Hematopoietic multipotent progenitor cell (in vitro differentiated cells): ENCODE data around the gene FMO5. TPM values are rescaled to one million over a fixed set of nuclear protein-coding genes. Genes with fewer than 3 reads are reported as not detected.
"Not testable (repeated sequence)": the region's sequence is repeated elsewhere in the genome, so short reads cannot be mapped to it uniquely, and the experiment has no call there.

Source experiments
- DNase-seq, 3 donors: peaks; one replicate each; pipeline ENCODE4 v3.0.0-alpha.2; 2011 to 2015; ENCODE audit warnings: low read depth in 2 of 3, low spot score in 2 of 3
- total RNA-seq: library from RNA; depleted of rRNA; stranded (reverse); fragments of >200 nt; gene quantifications from one replicate; pipeline ENCODE4 v1.2.3, GENCODE V29; 2012

FMO5 gene
- total RNA-seq, 1 donor: 3.8 TPM

- DNase-seq: not testable (repeated sequence)
Observed at GRCh38 chr1:147240131-147240721, 15.1 kb upstream of the FMO5 start.

GRCh38 chr1:147238925-147239820, 14.0 kb upstream of the FMO5 start:
- DNase-seq: no peak

GRCh38 chr1:147238053-147238902, 13.1 kb upstream of the FMO5 start:
- DNase-seq: no peak

GRCh38 chr1:147236959-147237791, 12.0 kb upstream of the FMO5 start:
- no peak for DNase-seq

- no peak for DNase-seq
Observed at GRCh38 chr1:147236448-147236847, 11.3 kb upstream of the FMO5 start.

- DNase-seq: no peak
Observed at GRCh38 chr1:147235822-147236221, 10.7 kb upstream of the FMO5 start.

GRCh38 chr1:147233903-147234302, 8.8 kb upstream of the FMO5 start:
- not testable (repeated sequence) for DNase-seq

GRCh38 chr1:147231032-147231431, 5.9 kb upstream of the FMO5 start:
- DNase-seq: not testable (repeated sequence)

GRCh38 chr1:147223740-147224615, 1.2 kb downstream of the FMO5 start:
- DNase-seq: no peak

GRCh38 chr1:147218606-147219005, 6.5 kb downstream of the FMO5 start:
- no peak for DNase-seq

- no peak for DNase-seq
Observed at GRCh38 chr1:147217141-147217540, 8.0 kb downstream of the FMO5 start.

- DNase-seq: no peak
Observed at GRCh38 chr1:147216124-147216523, 9.0 kb downstream of the FMO5 start.

- DNase-seq: no peak
Observed at GRCh38 chr1:147215540-147215916, 9.6 kb downstream of the FMO5 start.

- DNase-seq: peak in 1 of 3 donors; percentile 45
Observed at GRCh38 chr1:147214842-147215539, 10.1 kb downstream of the FMO5 start.

- no peak for DNase-seq
Observed at GRCh38 chr1:147214325-147214724, 10.8 kb downstream of the FMO5 start.

GRCh38 chr1:147213271-147213670, 11.9 kb downstream of the FMO5 start:
- no peak for DNase-seq

GRCh38 chr1:147211577-147211976, 13.6 kb downstream of the FMO5 start:
- no peak for DNase-seq

- no peak for DNase-seq
Observed at GRCh38 chr1:147210987-147211386, 14.2 kb downstream of the FMO5 start.
